ES-I3 (cell line): ENCODE data around the gene CCDC13.

ENCODE experiments used
- H3K36me3 ChIP-seq: 2 replicates; pipeline ENCODE4 v1.6.1; 2013; ENCODE audit warnings: mild to moderate bottlenecking, low read length, control low read depth, moderate library complexity; ENCODE audit not compliant: insufficient read depth
- H3K4me1 ChIP-seq: 2 replicates; pipeline ENCODE4 v1.6.1; 2013; ENCODE audit warnings: mild to moderate bottlenecking, control low read depth, low read length; ENCODE audit not compliant: insufficient read depth
- H3K9ac ChIP-seq: 2 replicates; pipeline ENCODE4 v1.6.1; 2013; ENCODE audit warnings: low read depth, mild to moderate bottlenecking, low read length, moderate library complexity
- H3K9me3 ChIP-seq: 2 replicates; pipeline ENCODE4 v1.6.1; 2013; ENCODE audit warnings: mild to moderate bottlenecking, low read length, moderate library complexity; ENCODE audit not compliant: control insufficient read depth, insufficient read depth

Gene CCDC13

DNA sequence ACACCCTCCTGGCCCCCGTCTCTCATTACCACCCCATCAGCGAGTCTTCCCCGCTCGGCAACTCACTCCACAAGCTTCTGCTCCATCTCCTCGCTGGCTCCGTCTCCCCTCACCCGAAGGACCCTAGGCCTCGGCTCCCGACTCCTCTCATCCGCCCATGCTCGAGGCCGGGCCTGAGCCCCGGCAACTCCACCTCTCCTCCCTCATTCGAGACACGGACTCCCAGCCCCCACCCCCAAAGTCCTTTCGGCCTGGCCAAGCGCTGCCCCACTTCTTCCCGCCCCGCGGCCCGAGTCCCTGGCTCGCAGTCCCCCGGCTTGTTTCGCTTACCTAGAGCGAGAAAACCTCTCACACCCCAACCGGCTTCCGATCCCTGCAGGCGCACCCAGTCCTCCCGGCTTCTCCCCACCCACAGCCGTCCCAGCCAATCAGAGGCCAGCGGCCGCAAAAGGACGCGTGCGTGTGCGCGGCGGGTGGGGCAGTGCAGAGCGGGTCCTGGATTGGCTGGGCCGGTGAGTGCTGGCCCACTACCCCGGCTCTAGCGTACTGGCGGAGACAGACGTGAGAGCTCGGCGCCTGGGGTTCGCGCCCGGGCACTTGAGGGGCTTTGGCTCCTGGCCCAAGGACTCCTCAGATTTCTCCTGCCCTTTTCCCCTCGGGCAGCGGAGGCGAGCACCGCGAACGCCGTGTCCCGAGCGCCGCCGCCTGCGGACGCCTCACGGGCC is 31.2 kb upstream of the CCDC13 start, which contains the start of gene HIGD1A:
HIGD1A (minus strand) TSS at position 385 of the 725 bp plus-strand sequence. CDS start 10,237 bp downstream, outside the sequence.
- peak within 1 kb of the TSS; percentile 79 for H3K9ac ChIP-seq
- peaks cover 10% of the 10 kb centered on the region; the same call in 1 of the 2 replicates for H3K4me1 ChIP-seq

DNA sequence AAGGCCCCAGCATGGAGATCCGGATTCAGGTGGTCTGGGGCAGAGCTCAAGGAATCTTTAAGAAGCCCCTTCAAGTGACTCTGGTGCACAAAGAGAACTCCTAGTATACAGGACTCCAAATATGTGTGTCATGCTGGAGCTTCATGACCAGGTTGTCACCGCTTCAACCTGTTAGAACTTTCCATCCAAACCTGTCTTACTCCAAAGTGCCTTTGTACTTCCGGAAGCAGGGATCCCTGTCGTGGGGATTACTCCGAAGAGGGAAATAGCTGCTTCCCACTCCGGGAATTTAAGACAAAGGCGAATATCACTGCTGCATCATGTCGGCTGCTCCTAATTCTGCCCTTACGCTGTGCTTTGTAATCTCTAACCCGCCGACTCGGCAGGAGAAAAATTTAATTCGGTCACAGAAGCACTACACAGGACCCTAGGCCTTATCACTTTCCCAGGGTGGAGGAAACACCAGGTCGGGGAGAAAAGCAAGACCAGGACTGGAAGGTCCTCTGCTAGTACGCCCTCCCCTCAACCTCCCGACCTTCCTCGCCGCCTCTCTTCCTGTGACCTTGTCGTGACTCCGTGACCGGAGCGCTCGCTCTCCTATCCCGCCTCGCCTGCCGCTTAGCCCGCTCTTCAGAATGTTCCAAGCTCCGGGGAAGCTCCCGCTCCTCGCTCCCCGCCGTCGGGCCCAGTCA is 30.5 kb upstream of the CCDC13 start:
- Histone ChIP-seq H3K9me3 (no peaks in the 10 kb centered on the region), H3K9ac (peak overlapping the region; percentile 79), H3K4me1 (peaks cover 12% of the 10 kb centered on the region; the same call in 1 of the 2 replicates), H3K36me3 (no peaks in the 10 kb centered on the region)

More for the DNA sequence above, 31.2 kb upstream of the CCDC13 start, which contains the start of gene HIGD1A:
- Histone ChIP-seq H3K36me3 (no peaks in the 10 kb centered on the region), H3K9me3 (no peaks in the 10 kb centered on the region)

DNA sequence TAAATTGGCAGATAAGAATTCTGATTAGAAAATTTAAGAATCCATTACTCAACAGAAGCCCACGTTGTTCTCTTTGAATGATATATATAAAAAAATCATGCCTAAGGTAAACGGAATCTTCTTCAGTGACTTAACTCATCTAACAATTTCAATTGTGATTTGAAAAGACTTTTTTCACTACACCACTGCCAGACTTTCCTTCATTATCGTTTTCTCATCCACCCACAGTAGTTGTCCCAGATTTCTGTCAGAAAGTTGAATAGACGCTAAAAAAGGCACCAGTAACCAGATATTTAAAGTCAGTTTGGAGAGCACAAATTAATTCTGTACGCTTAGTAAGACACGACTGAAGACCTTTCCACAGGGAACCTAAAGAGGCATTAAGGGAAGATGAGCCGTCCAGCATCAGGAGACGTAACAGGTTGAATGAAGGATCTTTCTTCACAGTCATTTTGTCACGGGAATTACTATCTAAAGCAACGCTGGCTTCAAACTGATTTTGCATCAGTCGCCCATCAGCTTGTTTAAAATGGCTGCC is 29.9 kb upstream of the CCDC13 start:
- Histone ChIP-seq H3K4me1 (peaks cover 12% of the 10 kb centered on the region; the same call in 1 of the 2 replicates), H3K9ac (peak overlapping the region; percentile 79), H3K36me3 (no peaks in the 10 kb centered on the region), H3K9me3 (no peaks in the 10 kb centered on the region)

DNA sequence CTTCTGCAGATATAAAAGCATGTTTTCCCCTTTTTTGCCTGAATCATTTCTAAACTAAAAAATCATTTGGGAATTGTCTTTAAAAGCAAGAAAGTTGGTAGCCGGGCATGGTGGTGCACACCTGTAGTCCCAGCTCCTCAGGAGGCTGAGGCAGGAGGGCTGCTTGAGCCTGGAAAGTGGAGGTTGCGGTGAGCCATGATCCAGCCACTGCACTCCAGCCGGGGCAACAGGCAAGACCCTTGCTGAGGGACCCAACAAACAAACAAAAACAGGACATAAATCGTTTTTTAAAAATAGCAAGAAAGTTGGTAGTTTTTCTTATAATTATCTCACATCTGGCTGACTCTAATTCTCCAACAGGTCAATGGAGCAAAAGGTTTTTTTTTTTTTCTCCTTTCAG is 28.7 kb upstream of the CCDC13 start:
- H3K36me3 ChIP-seq = no peaks in the 10 kb centered on the region
- peaks cover 12% of the 10 kb centered on the region; the same call in 1 of the 2 replicates for H3K4me1 ChIP-seq
- H3K9ac ChIP-seq = no peak overlapping the region
- no peaks in the 10 kb centered on the region for H3K9me3 ChIP-seq

DNA sequence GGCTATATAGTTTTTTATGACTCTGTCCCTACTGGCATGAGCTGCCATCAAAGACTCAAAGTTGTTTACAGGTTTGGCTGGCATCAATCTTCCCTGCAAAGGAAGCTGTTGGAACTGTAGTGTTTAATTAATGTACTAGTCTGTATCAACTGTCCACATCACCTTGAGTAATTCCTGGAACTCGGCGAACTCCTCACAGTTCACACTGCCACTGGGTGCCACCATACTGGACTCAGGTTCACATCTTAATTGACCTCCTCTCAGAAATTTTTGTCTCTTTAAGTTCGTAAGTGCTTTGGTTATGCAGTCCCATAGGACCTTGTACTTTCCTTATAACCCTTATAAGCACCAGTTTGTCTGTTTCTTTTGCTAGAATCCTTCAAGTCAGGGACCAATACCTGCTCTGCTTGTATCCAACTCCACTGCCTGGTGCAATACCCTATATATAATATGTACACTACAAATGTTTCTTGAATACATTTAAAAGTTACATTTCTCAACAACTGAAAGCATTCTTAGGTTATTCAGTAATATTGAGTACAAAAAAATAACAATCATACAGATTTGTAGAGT is 28.1 kb upstream of the CCDC13 start:
- H3K4me1 ChIP-seq = peaks cover 12% of the 10 kb centered on the region; the same call in 1 of the 2 replicates
- H3K9me3 ChIP-seq = no peaks in the 10 kb centered on the region
- H3K36me3 ChIP-seq = no peaks in the 10 kb centered on the region
- no peak overlapping the region for H3K9ac ChIP-seq

DNA sequence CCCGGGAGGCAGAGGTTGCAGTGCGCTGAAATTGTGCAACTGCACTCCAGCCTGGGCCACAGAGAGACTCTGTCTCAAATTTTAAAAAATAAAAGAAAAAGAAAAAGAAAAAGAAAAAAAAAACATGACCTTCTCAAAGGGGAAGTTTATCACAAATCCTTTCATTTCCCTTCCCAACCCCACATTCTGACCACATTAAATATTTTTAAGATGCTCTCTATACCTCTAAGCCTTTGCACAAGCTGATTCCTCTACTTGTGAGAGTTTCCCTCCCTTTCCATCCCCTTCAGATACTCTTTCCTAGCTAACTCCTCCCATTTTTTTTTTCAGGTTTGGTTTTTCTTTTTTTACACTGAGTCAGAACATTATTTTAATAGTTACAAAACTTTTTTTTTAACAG is 27.2 kb upstream of the CCDC13 start:
- Histone ChIP-seq H3K9ac (no peak overlapping the region), H3K9me3 (no peaks in the 10 kb centered on the region), H3K4me1 (peaks cover 12% of the 10 kb centered on the region; the same call in 1 of the 2 replicates), H3K36me3 (no peaks in the 10 kb centered on the region)

DNA sequence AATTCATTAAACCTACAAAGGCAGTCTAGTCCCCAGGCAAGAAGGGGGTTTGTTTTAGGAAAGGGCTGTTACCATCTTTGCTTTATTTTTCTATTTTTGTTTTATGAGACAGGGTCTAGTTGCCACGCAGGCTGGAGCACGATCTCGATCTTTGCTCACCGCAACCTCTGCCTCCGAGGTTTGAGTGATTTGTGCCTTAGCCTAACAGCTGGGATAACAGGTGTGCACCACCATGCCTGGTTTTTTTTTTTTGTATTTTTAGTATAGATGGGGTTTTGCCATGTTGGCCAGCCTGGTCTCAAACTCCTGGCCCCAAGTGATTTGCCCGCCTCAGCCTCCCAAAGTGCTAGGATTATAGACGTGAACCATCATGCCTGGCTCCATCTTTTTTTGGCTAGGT is 26.3 kb upstream of the CCDC13 start:
- peaks cover 12% of the 10 kb centered on the region; the same call in 1 of the 2 replicates for H3K4me1 ChIP-seq
- H3K9me3 ChIP-seq = no peaks in the 10 kb centered on the region
- H3K9ac ChIP-seq = no peak overlapping the region
- H3K36me3 ChIP-seq = no peaks in the 10 kb centered on the region

DNA sequence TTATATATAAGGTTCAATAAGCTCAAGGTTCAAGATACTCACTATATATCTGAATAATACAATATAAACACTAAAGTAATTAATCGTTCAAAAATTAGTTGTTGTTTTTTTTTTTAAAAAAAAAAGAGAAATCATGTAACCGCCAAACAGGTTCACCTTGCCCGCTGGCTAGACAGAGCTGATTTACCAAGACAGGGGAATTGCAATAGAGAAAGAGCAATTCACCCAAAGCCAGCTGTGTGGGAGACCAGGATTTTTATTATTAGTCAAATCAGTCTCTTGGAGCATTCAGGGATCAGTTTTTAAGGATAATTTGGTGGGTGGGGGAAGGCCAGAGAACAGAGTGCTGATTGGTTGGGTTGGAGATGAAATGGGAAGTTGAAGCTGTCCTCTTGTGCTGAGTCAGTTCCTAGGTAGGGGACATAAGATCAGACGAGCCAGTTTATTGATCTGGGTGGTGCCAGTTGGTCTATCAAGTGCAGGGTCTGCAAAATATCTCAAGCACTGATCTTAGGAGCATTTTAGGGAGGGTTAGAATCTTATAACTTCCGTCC is 23.4 kb upstream of the CCDC13 start:
- Histone ChIP-seq H3K9ac (no peak overlapping the region), H3K36me3 (peaks cover 6% of the 10 kb centered on the region)

DNA sequence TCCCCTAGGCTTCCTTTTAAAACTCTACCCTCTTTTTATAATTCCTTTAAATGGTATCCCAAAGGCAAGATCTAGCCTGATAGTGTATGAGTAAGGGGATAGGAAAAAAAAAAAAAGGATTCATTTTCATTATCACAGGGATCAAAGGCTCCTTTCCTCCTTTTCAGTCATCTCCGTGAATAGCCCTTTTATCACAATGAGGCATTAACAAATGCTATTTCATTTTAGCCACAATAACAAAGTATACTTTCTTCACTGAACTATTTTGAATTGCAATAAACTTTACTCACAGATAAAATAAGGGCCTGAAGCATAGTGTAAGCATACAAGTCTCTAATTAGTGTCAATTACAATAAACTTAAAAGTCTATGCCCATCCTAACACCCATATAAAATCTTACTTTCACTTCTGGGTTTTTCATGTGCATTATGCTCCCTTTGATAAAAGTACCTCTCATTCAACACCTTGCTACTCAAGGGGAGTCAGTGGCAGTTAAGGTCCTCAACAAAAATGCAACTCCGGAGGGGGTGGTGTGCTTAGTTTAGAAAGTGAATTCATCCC is 22.6 kb upstream of the CCDC13 start:
- H3K36me3 ChIP-seq = peaks cover 6% of the 10 kb centered on the region
- peaks cover 7% of the 10 kb centered on the region; the same call in 1 of the 2 replicates for H3K4me1 ChIP-seq
- H3K9ac ChIP-seq = no peak overlapping the region
- no peaks in the 10 kb centered on the region for H3K9me3 ChIP-seq

More for the DNA sequence above, 23.4 kb upstream of the CCDC13 start:
- Histone ChIP-seq H3K4me1 (peaks cover 7% of the 10 kb centered on the region; the same call in 1 of the 2 replicates), H3K9me3 (no peaks in the 10 kb centered on the region)

DNA sequence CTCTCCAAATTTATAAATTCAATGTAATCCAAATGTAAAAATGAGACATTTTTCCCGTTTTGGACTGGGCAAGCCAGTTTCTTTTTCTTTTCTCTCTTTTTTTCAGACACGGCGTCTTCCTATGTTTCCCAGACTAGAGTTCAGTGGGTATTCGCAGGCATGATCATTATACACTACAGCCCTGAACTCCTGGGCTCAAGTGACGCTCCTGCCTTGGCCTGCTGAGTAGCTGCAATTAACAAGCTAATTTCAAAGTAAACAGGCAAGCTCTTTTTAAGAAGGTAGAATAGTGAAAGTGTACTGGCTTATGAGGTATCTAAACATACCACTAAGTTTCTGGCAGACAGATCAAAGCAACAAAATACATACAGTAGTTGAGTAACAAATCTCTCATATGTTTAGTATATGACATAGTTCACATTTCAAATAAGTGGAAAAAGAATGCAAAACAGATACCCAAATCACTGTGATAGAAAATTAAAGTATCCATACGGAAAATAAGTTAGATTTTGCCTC is 17.7 kb upstream of the CCDC13 start:
- H3K4me1 ChIP-seq = no peaks in the 10 kb centered on the region
- no peak overlapping the region for H3K9ac ChIP-seq
- no peaks in the 10 kb centered on the region for H3K9me3 ChIP-seq
- H3K36me3 ChIP-seq = peaks cover 6% of the 10 kb centered on the region

DNA sequence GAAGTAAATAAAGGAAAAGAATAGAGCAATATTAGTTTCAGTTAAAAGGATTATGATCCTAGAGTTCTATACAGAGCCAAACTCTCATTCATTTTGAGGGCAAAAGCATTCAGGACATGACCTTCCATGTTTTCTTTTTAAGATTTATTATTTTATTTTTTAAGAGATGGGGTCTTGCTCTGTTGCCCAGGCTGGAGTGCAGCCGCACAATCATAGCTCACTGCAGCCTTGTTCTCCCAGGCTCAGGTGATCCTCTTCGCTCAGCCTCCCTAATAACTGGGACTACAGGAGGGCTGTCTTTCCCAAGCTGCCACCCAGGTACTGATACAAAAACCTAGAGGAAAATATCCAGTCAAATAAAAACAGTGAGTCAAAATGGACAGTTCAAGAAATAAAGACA is 13.6 kb upstream of the CCDC13 start:
- Histone ChIP-seq H3K9ac (no peak overlapping the region), H3K9me3 (no peaks in the 10 kb centered on the region), H3K36me3 (peaks cover 5% of the 10 kb centered on the region; the same call in 1 of the 2 replicates)

DNA sequence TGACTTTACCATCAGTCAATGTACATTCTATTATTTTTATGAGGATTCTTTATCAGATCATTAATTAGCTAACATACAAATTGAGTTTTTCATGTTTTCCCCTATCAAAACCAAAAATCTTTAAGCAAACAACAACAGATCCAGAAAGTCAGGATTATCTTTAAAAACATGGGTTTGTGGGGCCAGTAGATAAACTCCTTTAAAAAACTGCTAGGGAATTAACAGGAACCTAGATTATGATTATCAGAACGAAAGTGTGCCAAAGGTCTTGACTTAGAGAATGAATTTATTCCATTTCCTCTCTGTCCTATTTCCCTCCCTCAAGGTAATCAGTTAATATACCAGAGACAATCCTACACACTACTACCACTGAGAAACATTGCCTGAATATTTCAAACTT is 13.2 kb upstream of the CCDC13 start:
- H3K9me3 ChIP-seq = no peaks in the 10 kb centered on the region
- H3K9ac ChIP-seq = no peak overlapping the region
- H3K36me3 ChIP-seq = peaks cover 5% of the 10 kb centered on the region; the same call in 1 of the 2 replicates
- H3K4me1 ChIP-seq = no peaks in the 10 kb centered on the region

More for the DNA sequence above, 13.6 kb upstream of the CCDC13 start:
- no peaks in the 10 kb centered on the region for H3K4me1 ChIP-seq

DNA sequence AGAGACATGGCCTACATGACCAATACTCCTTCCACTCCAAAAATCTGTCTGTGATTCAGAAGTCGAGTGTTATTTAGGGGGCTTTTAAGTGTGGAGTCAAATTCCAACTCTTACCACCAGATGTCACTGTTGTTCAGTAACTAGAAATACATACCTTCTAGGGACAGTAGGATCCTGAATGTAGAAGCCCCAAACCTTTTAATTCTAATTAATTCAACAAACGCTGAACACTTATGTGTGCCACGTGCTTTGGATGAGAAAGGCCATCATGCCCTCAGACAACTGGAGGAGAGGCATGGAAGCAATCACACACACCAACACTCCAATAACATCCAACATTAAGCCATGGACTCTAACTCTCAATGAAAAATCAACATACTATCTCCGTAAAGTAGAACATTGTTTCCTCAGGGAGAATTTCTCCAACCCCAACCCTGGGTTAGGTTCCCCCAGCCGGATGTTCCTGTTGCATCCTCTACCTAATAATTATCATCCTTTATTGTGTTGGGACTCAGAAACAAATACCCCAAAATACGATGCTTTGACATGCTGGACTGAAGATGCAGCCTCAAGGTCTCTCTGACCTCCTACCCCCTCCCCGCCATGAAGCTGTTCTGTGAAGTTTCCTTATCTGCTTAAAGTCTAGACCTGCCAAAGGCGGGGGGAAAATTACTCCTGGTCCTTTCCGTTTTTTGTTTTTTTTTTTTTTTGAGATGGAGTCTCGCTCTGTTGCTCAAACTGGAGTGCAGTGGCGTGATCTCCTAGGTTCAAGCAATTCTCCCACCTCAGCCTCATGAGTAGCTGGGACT is 8.0 kb upstream of the CCDC13 start:
- Histone ChIP-seq H3K36me3 (peaks cover 9% of the 10 kb centered on the region; the same call in 1 of the 2 replicates), H3K9ac (no peak overlapping the region), H3K4me1 (no peaks in the 10 kb centered on the region), H3K9me3 (no peaks in the 10 kb centered on the region)
